Right cardiac atrium (tissue), 5 donors: ENCODE results near the gene TREX2. TPM values are rescaled to one million over a fixed set of nuclear protein-coding genes. Genes with fewer than 3 reads are reported as not detected.

Experiments
- ATAC-seq, 2 donors: fragments of 200-7000 bp; cut with Tn5 transposase; one replicate each; pipeline versions ENCODE4 v1.8.0 to v1.9.1; 2020; ENCODE audit warnings: moderate library complexity in 2 of 2, mild to moderate bottlenecking in 1 of 2
- DNase-seq, 3 donors: peaks; one replicate each; pipeline ENCODE4 v3.0.0-alpha.2; 2020
- H3K27ac ChIP-seq: one replicate; pipeline ENCODE4 v1.5.1; 2013; ENCODE audit warnings: mild to moderate bottlenecking, low read length, control low read depth, moderate library complexity
- H3K27me3 ChIP-seq: one replicate; pipeline ENCODE4 v1.6.1; 2013; ENCODE audit not compliant: control insufficient read depth, insufficient read depth
- H3K4me1 ChIP-seq: one replicate; pipeline ENCODE4 v1.6.1; 2013; ENCODE audit warnings: low read length; ENCODE audit not compliant: control insufficient read depth, insufficient read depth
- H3K4me3 ChIP-seq: one replicate; pipeline ENCODE4 v1.5.1; 2013; ENCODE audit warnings: low read length, control low read depth
- H3K9me3 ChIP-seq: one replicate; pipeline ENCODE4 v1.6.1; 2013; ENCODE audit warnings: low read length; ENCODE audit not compliant: control insufficient read depth
- WGBS: extraction: QIAGEN DNeasy Blood & Tissue Kit; methylation state at CpG from one replicate; pipeline ENCODE4 v1.1.7; 2013; 5-methylcytosine and 5-hydroxymethylcytosine counted together
- intact Hi-C, 4 donors: fragments of 100-400 bp; cut with DNase I; formaldehyde crosslinking; loops; one replicate each; pipeline versions ENCODE4 v1.11.0 to v1.14.0; 2022 to 2023
- polyA plus RNA-seq: library from polyadenylated mRNA; stranded (reverse); fragments of 200-250 nt; gene quantifications from one replicate; pipeline ENCODE4 v1.2.3, GENCODE V29; 2013
- total RNA-seq, 4 donors: library from RNA; stranded (reverse); fragmentation: NEBNext Ultra II Directional; extraction: Animal tissue kit (Norgen Biotek cat#: 25700); gene quantifications; one replicate each; pipeline ENCODE4 v1.2.1, GENCODE V29; 2021
- donor health status: healthy with polysubstance abuse.
- donor health status: DM: no; HTN: yes; CAD: no.
- donor health status: DM: no; HTN: no; CAD: no.
- donor health status: DM: no; HTN: yes; CAD: no; lungs with severe emphysema.
- donor health status: DM: yes; HTN: yes; CAD: no.

Gene TREX2
- total and polyA plus RNA-seq, 5 donors, result 0.28 to 0.91 (median 0.48) TPM; not detected in 2

GRCh38 chrX:153475751-153476281 is 30.0 kb upstream of the TREX2 start:
- no peak for ATAC-seq
- no peak overlapping the region for H3K4me3 ChIP-seq
- whole genome bisulfite sequencing, result 91% methylated on average over 11 of the region's 11 CpGs
- DNase-seq, result peak in 1 of 3 donors; percentile 51
- intact Hi-C loops, result no loop called here
- peaks cover 6% of the 10 kb centered on the region for H3K4me1 ChIP-seq
- no peak overlapping the region for H3K27ac ChIP-seq
- no peaks in the 10 kb centered on the region for H3K9me3 ChIP-seq
- H3K27me3 ChIP-seq, result no peaks in the 10 kb centered on the region

DNA sequence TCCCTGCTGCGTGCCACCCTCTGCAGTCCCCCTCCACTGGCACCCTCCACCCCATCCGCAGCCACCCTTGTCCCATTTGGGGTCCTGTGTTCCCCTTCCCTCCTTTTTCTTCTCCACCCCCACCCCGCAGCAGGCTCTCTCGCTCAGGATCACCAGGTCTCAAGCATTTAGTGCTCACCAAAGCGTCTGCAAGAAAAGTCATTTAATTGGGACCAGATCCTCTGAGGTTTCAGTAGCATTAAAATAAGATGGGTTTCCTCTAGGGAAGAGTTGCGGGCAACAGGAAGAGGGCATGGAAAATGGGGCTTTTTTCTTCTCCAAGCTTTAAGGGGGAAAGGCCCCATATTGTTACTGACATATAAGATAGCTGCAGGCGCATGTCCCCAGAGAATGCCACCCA is 29.4 kb upstream of the TREX2 start:
- ATAC-seq (no peak), DNase-seq (peak in 1 of 3 donors; percentile 54)
- no peak overlapping the region for H3K4me3 ChIP-seq
- H3K27ac ChIP-seq, result no peak overlapping the region
- no peaks in the 10 kb centered on the region for H3K27me3 ChIP-seq
- peaks cover 6% of the 10 kb centered on the region for H3K4me1 ChIP-seq
- intact Hi-C loops, result no loop called here
- 81% methylated on average over 7 of the region's 7 CpGs for WGBS
- H3K9me3 ChIP-seq, result no peaks in the 10 kb centered on the region

DNA sequence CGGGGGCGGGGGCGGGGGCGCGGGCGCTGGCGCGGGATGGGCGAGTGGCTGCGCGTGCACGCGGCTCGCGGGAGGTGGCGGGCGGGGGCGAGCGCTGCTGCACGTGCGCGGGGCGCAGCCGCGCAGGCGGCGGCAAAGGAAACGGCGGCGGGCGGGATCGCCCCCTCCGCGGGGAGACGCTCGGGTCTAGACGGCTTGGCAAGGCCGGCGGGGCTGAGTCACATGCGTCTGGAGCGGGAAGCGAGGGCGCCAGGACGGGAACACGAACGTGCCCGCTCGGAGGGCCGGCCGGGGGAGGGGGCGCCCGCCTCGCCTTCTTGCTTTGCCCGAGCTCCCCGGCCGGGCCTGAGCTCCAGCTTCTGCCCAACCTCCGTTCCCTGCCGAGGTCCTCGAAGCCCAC is 28.9 kb upstream of the TREX2 start:
- peak; percentile 13 to 14 for ATAC-seq
- WGBS, result 1% methylated on average over 49 of the region's 59 CpGs

GRCh38 chrX:153474266-153474665 is 28.4 kb upstream of the TREX2 start:
- DNase-seq (no peak), ATAC-seq (no peak)
- Histone ChIP-seq H3K27me3 (no peaks in the 10 kb centered on the region), H3K9me3 (no peaks in the 10 kb centered on the region), H3K27ac (no peak overlapping the region), H3K4me1 (peaks cover 6% of the 10 kb centered on the region), H3K4me3 (no peak overlapping the region)
- intact Hi-C loops, result no loop called here
- WGBS, result 73% methylated on average over 10 of the region's 10 CpGs

More for the DNA sequence above, 28.9 kb upstream of the TREX2 start:
- Histone ChIP-seq H3K27ac (no peak overlapping the region), H3K4me3 (no peak overlapping the region), H3K9me3 (no peaks in the 10 kb centered on the region), H3K4me1 (peaks cover 6% of the 10 kb centered on the region), H3K27me3 (no peaks in the 10 kb centered on the region)
- intact Hi-C loops, result no loop called here
- DNase-seq, result peak; percentile 83 to 93 (median 93)

DNA sequence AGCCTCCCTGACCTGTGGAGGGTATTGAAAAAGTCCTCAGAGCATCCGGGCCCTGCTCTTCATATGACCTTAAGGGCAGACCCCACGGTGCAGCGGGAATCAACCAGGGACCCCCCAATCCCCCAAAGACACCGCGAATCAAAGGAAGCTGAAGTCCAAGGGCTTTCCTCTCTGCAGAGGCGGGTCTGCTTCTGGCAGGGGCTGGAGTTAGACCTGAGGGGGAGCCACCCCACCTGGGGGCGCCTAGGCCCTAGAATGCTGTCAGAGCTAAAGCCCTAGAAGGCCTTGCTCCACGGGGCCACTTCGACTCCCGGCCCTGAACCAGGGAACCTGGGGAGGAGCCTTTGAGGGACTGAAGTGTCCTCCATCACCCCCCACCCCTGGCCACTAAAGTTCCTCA is 27.3 kb upstream of the TREX2 start:
- 90% methylated on average over 10 of the region's 10 CpGs for WGBS
- intact Hi-C loops, result no loop called here
- no peak overlapping the region for H3K4me3 ChIP-seq
- no peaks in the 10 kb centered on the region for H3K9me3 ChIP-seq
- ATAC-seq (no peak), DNase-seq (peak in 1 of 3 donors; percentile 55)
- H3K27ac ChIP-seq, result no peak overlapping the region
- peaks cover 6% of the 10 kb centered on the region for H3K4me1 ChIP-seq
- H3K27me3 ChIP-seq, result no peaks in the 10 kb centered on the region

- H3K27me3 ChIP-seq, result no peaks in the 10 kb centered on the region
- H3K27ac ChIP-seq, result no peak overlapping the region
- intact Hi-C loops, result no loop called here
- ATAC-seq (no peak), DNase-seq (peak in 1 of 3 donors; percentile 55)
- no peaks in the 10 kb centered on the region for H3K9me3 ChIP-seq
- WGBS, result 65% methylated on average over 11 of the region's 11 CpGs
- H3K4me3 ChIP-seq, result no peak overlapping the region
- H3K4me1 ChIP-seq, result peaks cover 5% of the 10 kb centered on the region
Measured at GRCh38 chrX:153471663-153472280, 25.9 kb upstream of the TREX2 start.

DNA sequence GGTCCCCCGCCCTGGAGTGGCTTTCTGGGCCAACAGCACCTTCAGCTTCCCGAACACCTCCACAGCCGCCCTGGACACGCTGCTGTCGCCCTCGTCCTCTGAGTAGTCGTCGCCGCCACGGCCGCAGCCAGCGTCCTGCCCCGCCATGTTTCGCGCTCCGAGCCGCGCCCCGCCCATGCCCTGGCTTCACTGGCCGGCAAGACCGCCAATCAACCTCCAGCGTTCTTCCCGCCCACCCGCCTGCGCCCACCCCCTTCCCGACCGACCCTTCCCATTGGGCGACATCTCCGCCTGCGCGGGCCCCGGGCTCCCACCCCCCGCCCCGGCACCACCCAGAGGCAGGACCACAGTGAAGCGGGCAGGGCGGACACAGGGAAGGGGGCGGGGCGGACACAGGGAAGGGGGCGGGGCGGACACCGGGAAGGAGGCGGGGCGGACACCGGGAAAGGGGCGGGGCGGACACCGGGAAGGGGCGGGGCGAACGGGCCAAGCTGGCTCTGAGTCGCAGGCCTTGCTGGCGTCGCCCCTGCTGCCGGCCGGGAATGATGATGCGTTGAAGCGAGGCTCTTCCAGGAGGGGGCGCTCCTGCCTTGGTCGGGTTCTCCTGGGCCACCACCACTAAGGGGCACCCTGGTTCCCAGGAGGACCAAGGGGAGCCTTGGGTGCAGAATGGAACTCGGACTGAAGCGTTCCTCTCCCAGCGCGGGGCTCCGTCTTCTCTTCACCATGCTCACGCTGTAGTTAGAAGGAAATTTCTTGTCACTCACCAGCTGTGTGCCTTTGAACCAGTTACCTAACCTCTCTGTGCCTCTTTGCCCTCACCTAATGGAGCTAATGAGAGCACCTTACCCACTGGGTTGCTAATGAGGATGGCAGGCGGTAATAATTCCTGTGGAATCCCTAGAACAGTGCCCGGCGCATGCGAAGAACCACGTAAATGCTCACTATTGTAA is 24.8 kb upstream of the TREX2 start, which contains the start of gene HAUS7:
HAUS7 (minus strand) TSS at position 166 of the 953 bp plus-strand sequence; CDS start at position 147, 19 bp downstream.
- 11% methylated on average over 66 of the region's 70 CpGs for WGBS
- H3K4me3 ChIP-seq, result peak within 1 kb of the TSS; percentile 57
- DNase-seq (peak; percentile 87 to 96 (median 95)), ATAC-seq (peak; percentile 92 to 94)
- H3K9me3 ChIP-seq, result no peaks in the 10 kb centered on the region
- no peaks in the 10 kb centered on the region for H3K27me3 ChIP-seq
- intact Hi-C loops, result no loop called here
- H3K27ac ChIP-seq, result peak within 1 kb of the TSS; percentile 63
- H3K4me1 ChIP-seq, result no peaks in the 10 kb centered on the region

DNA sequence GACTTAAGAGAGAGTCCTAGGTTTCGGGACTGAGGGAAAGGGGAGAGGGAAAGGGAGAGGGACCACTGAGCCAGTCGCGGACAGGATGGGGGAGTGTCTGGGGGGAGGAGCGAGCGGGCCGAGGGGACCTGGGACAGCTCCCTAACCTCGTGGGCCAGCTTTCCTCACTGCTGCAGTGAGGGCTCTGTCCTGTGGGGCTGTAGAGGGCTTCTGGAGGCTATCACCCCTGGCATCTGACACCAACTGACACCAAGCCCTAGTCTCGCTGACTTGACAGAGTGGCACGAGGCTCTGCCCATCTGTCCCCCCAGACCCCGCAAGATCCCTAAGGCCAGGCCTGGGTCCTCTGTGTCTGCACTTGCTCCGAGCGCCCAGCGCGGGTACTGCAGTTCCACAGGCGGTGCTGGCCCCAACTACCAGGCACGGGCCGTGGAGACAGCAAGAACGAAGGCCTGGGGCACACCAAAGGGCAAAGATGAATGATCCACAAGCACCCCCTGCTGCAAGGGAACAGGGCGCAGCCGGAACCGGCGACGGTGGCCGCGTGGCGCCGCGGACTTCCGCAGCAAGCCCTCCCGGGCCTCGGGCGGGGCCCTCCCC is 24.1 kb upstream of the TREX2 start:
- under 1% methylated on average over 32 of the region's 32 CpGs for WGBS
- intact Hi-C loops, result no loop called here
- DNase-seq (no peak), ATAC-seq (peak; percentile 43 to 47)
- Histone ChIP-seq H3K4me1 (no peaks in the 10 kb centered on the region), H3K27me3 (no peaks in the 10 kb centered on the region), H3K9me3 (no peaks in the 10 kb centered on the region), H3K4me3 (peak overlapping the region; percentile 57), H3K27ac (peak overlapping the region; percentile 51)

DNA sequence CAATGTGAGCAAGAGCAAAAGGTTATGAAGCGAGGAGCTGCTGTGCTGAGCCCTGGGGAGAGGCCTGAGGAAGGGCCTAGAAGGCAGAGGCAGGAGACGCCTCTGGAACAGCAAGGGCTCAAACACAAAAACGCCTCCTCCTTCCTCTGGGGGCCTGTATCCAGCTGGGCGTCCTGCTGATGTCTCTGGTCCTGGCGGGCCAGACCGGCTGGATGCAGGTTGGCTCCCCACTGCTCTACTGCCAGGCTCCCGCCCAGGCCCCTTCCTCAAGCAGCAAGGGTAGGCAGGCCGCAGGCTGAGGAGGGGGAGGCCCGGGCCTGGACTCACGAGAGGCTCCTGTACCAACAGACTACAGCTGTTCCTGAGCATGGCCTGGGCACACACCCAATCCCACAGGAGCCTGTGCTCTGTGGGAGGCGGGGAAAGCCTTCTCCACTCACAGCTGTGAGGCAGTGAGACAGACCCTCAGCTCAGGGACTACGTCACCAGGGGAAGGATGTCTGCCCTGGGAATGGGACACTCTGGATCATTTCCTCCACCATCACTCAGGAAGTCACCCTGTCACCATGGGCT is 22.2 kb upstream of the TREX2 start:
- Histone ChIP-seq H3K27ac (no peak overlapping the region), H3K4me1 (no peaks in the 10 kb centered on the region), H3K4me3 (no peak overlapping the region), H3K9me3 (no peaks in the 10 kb centered on the region), H3K27me3 (no peaks in the 10 kb centered on the region)
- ATAC-seq (no peak), DNase-seq (peak in 1 of 3 donors; percentile 72)
- 69% methylated on average over 12 of the region's 12 CpGs for WGBS
- intact Hi-C loops, result no loop called here

DNA sequence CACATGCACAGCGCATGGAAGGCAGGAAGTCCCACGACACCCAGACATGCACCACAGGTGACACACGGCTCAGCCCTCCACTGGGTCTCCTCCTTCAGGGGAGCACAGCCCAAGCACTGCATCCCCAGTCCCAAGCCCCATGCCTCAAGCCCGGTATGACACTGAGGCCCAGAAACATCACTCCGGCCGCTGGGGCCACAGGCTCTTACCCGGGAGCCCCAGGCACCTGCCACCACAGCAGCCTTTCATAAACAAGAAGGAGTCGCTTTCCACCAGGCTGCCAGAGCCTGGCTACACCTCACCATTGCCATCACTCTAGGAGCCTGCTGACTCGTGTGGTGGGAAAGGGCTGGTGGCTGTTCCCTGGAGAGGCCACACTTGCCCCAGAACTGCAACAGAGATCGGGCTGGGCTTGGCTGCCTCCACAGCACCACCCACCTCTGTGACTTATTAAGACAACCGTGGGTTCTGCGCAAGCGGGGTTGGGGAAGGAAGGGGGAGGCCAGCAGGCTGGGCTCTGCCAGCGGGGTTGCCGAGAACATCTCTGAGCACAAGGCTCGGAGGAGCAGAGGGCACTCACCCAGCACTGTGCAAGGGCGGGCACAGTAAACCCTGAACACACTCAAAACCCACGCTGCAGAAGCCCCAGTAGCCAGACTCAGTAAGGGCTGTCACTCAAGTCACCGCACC is 20.0 kb upstream of the TREX2 start:
- Histone ChIP-seq H3K4me1 (no peaks in the 10 kb centered on the region), H3K27me3 (no peaks in the 10 kb centered on the region), H3K9me3 (no peaks in the 10 kb centered on the region), H3K27ac (no peak overlapping the region), H3K4me3 (no peak overlapping the region)
- 84% methylated on average over 19 of the region's 19 CpGs for WGBS
- no peak for ATAC-seq
- peak in 1 of 3 donors; percentile 49 for DNase-seq
- intact Hi-C loops, result no loop called here
